Measurements from ENCODE around the gene SORCS1. TPM values are rescaled to one million over a fixed set of nuclear protein-coding genes. Genes with fewer than 3 reads are reported as not detected.

The SORCS1 gene
- total and polyA plus RNA-seq, 2 of the 8 experiments (the other 6 are each of a cell fraction or from before 2014, with no cell fraction given) = 4.1 to 4.6 TPM

GRCh38 chr10:106618646-106619045, 545.9 kb downstream of the SORCS1 start:
- Histone ChIP-seq H3K9ac (replicated peaks in 1 of 4; ENCODE audit: extremely low read depth in 1 of 4, low read depth in 3 of 4, low read length in 3 of 4) (no peak overlapping the region), H2BK120ac (replicated peaks; ENCODE audit: low read depth, low read length) (no peak overlapping the region), H2AK5ac (ENCODE audit: low read depth, low read length) (no peak overlapping the region), H3K56ac (replicated peaks; ENCODE audit: insufficient read length, low read depth, low read length) (no peak overlapping the region), H3K4me3 (ENCODE audit: extremely low read depth in 1 of 4, insufficient read depth in 2 of 4, low read depth in 3 of 4, low read length in 4 of 4) (no peak overlapping the region), H3K27ac (ENCODE audit: low read depth, low read length) (no peak overlapping the region), H3K4me2 (ENCODE audit: insufficient read depth in 1 of 2, low read depth in 2 of 2, low read length in 2 of 2) (no peak overlapping the region), H2BK12ac (ENCODE audit: low read depth, low read length) (no peak overlapping the region), H3K79me1 (ENCODE audit: low read depth, low read length) (no peaks in the 10 kb centered on the region), H4K91ac (replicated peaks; ENCODE audit: insufficient read length, low read length) (no peak overlapping the region), H2BK5ac (ENCODE audit: low read depth, low read length) (no peak overlapping the region), H3K27me3 (replicated peaks in 1 of 4; ENCODE audit: control insufficient read depth in 3 of 4, extremely low read depth in 1 of 4, insufficient read depth in 3 of 4, low read length in 3 of 4) (peaks cover 7 to 15% (median 10%) of the 10 kb centered on the region in 4 experiments; a peak in 6 of 7 replicates), H3K18ac (ENCODE audit: extremely low read depth, low read length) (no peak overlapping the region), H3K23ac (ENCODE audit: insufficient read length) (no peak overlapping the region), H4K8ac (ENCODE audit: extremely low read depth, insufficient read depth, low read length) (no peak overlapping the region), H3K4ac (replicated peaks; ENCODE audit: insufficient read length, low read depth, low read length) (no peak overlapping the region), H3K14ac (ENCODE audit: insufficient read length) (no peak overlapping the region), H3K79me2 (ENCODE audit: control insufficient read depth in 1 of 2, insufficient read depth in 2 of 2, low read length in 2 of 2) (no peaks in the 10 kb centered on the region), H4K5ac (ENCODE audit: insufficient read length, low read depth, low read length) (no peak overlapping the region), H3K23me2 (ENCODE audit: low read depth, low read length) (0 out of 2 replicates have a peak, but pooled peaks cover 1% of the 10 kb centered on the region), H3K9me3 (ENCODE audit: insufficient read depth in 2 of 2, low read depth in 1 of 2, low read length in 1 of 2) (no peaks in the 10 kb centered on the region), H2BK20ac (ENCODE audit: low read length) (no peak overlapping the region), H2AFZ (ENCODE audit: low read length) (no peak overlapping the region), H2BK15ac (ENCODE audit: low read length) (no peak overlapping the region), H4K20me1 (replicated peaks in 1 of 2; ENCODE audit: control insufficient read depth in 1 of 2, insufficient read depth in 2 of 2, low read length in 2 of 2) (no peaks in the 10 kb centered on the region), H3K4me1 (replicated peaks in 1 of 4; ENCODE audit: control insufficient read depth in 3 of 4, insufficient read depth in 4 of 4, low read length in 3 of 4) (no peaks in the 10 kb centered on the region), H3K36me3 (ENCODE audit: control insufficient read depth in 2 of 4, insufficient read depth in 4 of 4, low read length in 3 of 4) (no peaks in the 10 kb centered on the region)
- CTCF ChIA-PET (ENCODE audit: partially characterized antibody) = interaction anchor here (1.1 to 1.2 kb wide), 2 partner anchors 33 to 413 kb away, joined by 3 read pairs; no protein-coding TSS in a partner anchor
- no peak for FAIRE-seq
- TF ChIP-seq TEAD4 (IDR thresholded peaks at IDR 0.05; ENCODE audit: low read depth, low read length) (no peak), EZH2 (IDR thresholded peaks at IDR 0.05; ENCODE audit: low read depth, low read length, severe bottlenecking) (no peak), ZNF274 (IDR thresholded peaks at IDR 0.05; ENCODE audit: borderline replicate concordance, extremely low read depth, low read length) (no peak), YY1 (IDR thresholded peaks at IDR 0.05; ENCODE audit: low read depth, low read length) (no peak), CEBPB (IDR thresholded peaks at IDR 0.05; ENCODE audit: low read depth, low read length) (no peak), RNF2 (IDR thresholded peaks at IDR 0.05; ENCODE audit: borderline replicate concordance, low read depth, low read length, missing control alignments, poor library complexity, severe bottlenecking) (no peak), SP1 (IDR thresholded peaks at IDR 0.05; ENCODE audit: low read depth, low read length) (no peak), GTF2F1 (IDR thresholded peaks at IDR 0.05; ENCODE audit: borderline replicate concordance, low read depth, low read length) (no peak), TCF12 (IDR thresholded peaks at IDR 0.05; ENCODE audit: low read depth, low read length) (no peak), HDAC6 (IDR thresholded peaks at IDR 0.05; ENCODE audit: low read depth, low read length) (no peak), CHD2 (IDR thresholded peaks at IDR 0.05; ENCODE audit: low read length) (no peak), RXRA (IDR thresholded peaks at IDR 0.05; ENCODE audit: insufficient read depth, low read depth, low read length) (no peak), MAFK (IDR thresholded peaks at IDR 0.05; ENCODE audit: low read depth, low read length) (no peak)
- POLR2A ChIA-PET (ENCODE audit: partially characterized antibody) = no interaction called here
- WGBS, 2 experiments (ENCODE audit: extremely low coverage in 1 of 2, insufficient coverage in 1 of 2, insufficient read length in 1 of 2, insufficient replicate concordance in 2 of 2, low coverage in 1 of 2, low lambda C conversion rate in 2 of 2, missing lambda C conversion rate in 1 of 2) = 74% methylated on average over 5 of the region's 5 CpGs; no CpG with 5 or more reads in 1 of the 2 experiments
- no peak for DNase-seq (ENCODE audit: low read depth in 1 of 2, low spot score in 2 of 2)
